Measurements from ENCODE around the gene CRYBB3. TPM values are rescaled to one million over a fixed set of nuclear protein-coding genes. Genes with fewer than 3 reads are reported as not detected.

The CRYBB3 gene
- total and polyA plus RNA-seq, 9 donors, result 0.30 to 0.69 TPM; not detected in 7

DNA sequence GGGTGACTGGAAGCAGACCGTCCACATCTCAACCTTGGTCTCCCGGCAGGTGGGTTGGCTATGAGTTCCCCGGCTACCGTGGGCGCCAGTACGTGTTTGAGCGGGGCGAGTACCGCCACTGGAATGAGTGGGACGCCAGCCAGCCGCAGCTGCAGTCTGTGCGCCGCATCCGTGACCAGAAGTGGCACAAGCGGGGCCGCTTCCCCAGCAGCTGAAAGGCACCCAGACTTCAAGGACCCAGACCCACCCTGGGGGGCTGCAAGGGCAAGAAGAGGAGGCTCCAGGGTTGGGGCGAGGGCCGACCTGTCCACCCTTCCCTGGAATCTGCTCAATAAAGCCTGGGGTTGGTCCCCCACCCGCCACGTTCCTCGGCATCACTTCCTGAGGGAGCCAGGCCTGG, 7.3 kb downstream of the CRYBB3 start:
- WGBS, 3 donors, result 84 to 88% (median 85%) methylated on average over 21 of the region's 21 CpGs
- TF ChIP-seq EP300 (IDR thresholded peaks at IDR 0.05) (no peak), POLR2A (IDR thresholded peaks at IDR 0.05) (no peak)
- TF ChIP-seq, protein P1, sequence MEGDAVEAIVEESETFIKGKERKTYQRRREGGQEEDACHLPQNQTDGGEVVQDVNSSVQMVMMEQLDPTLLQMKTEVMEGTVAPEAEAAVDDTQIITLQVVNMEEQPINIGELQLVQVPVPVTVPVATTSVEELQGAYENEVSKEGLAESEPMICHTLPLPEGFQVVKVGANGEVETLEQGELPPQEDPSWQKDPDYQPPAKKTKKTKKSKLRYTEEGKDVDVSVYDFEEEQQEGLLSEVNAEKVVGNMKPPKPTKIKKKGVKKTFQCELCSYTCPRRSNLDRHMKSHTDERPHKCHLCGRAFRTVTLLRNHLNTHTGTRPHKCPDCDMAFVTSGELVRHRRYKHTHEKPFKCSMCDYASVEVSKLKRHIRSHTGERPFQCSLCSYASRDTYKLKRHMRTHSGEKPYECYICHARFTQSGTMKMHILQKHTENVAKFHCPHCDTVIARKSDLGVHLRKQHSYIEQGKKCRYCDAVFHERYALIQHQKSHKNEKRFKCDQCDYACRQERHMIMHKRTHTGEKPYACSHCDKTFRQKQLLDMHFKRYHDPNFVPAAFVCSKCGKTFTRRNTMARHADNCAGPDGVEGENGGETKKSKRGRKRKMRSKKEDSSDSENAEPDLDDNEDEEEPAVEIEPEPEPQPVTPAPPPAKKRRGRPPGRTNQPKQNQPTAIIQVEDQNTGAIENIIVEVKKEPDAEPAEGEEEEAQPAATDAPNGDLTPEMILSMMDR (IDR thresholded peaks at IDR 0.05), result no peak
- no peaks in the 10 kb centered on the region for H3K9me3 ChIP-seq
- H3K27me3 ChIP-seq, result no peaks in the 10 kb centered on the region
- H3K4me3 ChIP-seq, result no peak overlapping the region
- DNase-seq, result no peak
- intact Hi-C loops (cut with DNase I), result no loop called here
- H3K4me1 ChIP-seq (ENCODE audit: insufficient read depth), result no peaks in the 10 kb centered on the region
- H3K36me3 ChIP-seq, result no peaks in the 10 kb centered on the region
- no peak overlapping the region for H3K27ac ChIP-seq

DNA sequence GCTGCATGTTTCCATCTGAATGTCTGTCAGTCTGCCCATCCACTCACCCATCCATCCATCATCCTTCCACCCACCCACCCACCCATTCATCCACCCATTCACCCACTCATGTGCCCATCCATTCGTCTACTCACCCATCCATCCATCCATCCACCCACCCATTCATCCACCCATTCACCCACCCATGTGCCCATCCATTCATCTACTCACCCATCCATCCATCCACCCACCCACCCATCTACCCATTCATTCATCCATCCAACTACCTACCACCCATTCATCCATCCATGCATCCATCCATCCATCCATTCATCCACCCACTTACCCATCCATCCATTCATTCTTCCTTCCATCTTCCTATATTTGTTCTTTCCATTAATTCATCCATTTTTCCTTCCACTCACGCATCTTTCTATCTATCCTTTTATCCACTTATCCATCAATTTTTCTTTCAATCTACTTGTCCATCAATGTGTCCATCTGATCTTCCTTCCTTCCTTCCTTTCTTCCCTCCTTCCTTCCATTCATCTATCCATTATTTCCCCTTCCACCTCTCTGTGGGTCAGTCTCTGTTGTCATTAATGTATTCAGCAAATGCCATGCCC, 8.0 kb downstream of the CRYBB3 start:
- H3K9me3 ChIP-seq, result no peaks in the 10 kb centered on the region
- DNase-seq, result no peak
- TF ChIP-seq, protein P1 (IDR thresholded peaks at IDR 0.05), result no peak
- TF ChIP-seq POLR2A (IDR thresholded peaks at IDR 0.05), result no peak
- TF ChIP-seq EP300 (IDR thresholded peaks at IDR 0.05), result no peak
- H3K4me1 ChIP-seq (ENCODE audit: insufficient read depth), result no peaks in the 10 kb centered on the region
- no peaks in the 10 kb centered on the region for H3K36me3 ChIP-seq
- H3K27ac ChIP-seq, result no peak overlapping the region
- no peaks in the 10 kb centered on the region for H3K27me3 ChIP-seq
- H3K4me3 ChIP-seq, result no peak overlapping the region
- 73 to 96% (median 87%) methylated on average over 1 to 2 of the region's 2 CpGs for WGBS, 3 donors
- intact Hi-C loops (cut with DNase I), result no loop called here

DNA sequence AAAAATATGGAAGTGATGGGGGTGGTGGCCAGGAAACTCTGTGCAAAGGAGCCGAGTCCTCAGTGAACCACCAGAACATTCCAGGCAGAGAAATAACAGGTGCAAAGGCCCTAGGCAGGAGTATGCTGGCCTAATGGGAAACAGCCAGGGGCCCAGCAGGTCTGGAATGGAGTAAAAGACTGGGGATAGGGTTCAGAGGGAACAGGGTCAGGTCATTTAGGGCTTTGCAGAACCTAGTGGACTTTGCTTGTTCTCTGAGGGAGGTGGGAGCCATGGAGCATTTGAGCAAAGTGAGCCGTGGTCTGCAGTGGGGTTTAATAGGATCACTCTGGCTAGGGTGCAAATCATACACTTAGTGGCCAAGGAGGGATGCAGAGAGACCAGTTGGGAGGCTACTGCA, 8.7 kb downstream of the CRYBB3 start:
- intact Hi-C loops (cut with DNase I), result no loop called here
- WGBS, 3 donors, result 79 to 90% (median 83%) methylated on average over 2 of the region's 2 CpGs

DNA sequence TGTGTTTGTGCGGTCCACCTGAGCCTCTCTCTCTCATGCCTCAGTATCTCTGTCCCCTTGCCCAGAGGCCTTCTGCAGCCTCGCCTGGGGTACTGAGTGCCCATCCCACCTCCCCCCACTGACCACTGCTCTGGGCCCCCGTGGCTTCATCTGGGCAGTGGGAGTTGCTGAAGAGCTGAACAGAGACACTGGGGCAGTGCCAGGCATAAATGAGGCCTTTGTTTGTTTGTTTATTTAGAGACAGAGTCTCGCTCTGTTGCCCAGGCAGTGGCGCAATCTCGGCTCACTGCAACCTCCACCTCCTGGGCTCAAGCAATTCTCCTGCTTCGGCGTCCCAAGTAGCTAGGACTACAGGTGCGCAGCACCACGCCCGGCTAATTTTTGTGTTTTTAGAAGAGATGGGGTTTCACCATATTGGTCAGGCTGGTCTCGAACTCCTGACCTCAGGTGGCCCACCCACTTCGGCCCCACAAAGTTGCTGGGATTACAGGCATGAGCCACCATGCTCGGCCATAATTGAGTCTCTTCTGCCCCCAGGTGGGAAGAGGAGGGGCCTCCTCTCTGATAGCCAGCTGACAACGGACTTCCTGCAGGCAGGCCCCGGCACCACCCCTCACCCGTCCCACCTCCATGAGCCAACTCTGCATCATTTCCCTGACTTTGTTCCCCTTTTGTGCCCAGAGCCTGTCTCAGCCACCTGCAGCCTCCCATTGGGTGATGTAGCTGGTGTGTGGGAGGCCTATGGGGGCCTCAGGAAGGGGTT, 9.3 kb downstream of the CRYBB3 start:
- no peaks in the 10 kb centered on the region for H3K27me3 ChIP-seq
- H3K27ac ChIP-seq, result no peak overlapping the region
- 71 to 77% (median 77%) methylated on average over 16 to 17 of the region's 17 CpGs for WGBS, 3 donors
- H3K36me3 ChIP-seq, result no peaks in the 10 kb centered on the region
- no peaks in the 10 kb centered on the region for H3K9me3 ChIP-seq
- no peak for TF ChIP-seq POLR2A (IDR thresholded peaks at IDR 0.05)
- no peak for TF ChIP-seq EP300 (IDR thresholded peaks at IDR 0.05)
- TF ChIP-seq, protein P1 (IDR thresholded peaks at IDR 0.05), result no peak
- no peak overlapping the region for H3K4me3 ChIP-seq
- intact Hi-C loops (cut with DNase I), result no loop called here
- no peaks in the 10 kb centered on the region for H3K4me1 ChIP-seq (ENCODE audit: insufficient read depth)
- DNase-seq, result no peak

More for the DNA sequence above, 8.7 kb downstream of the CRYBB3 start:
- Histone ChIP-seq H3K4me1 (ENCODE audit: insufficient read depth) (no peaks in the 10 kb centered on the region), H3K9me3 (no peaks in the 10 kb centered on the region), H3K36me3 (no peaks in the 10 kb centered on the region), H3K27me3 (no peaks in the 10 kb centered on the region), H3K27ac (no peak overlapping the region), H3K4me3 (no peak overlapping the region)
- no peak for TF ChIP-seq EP300 (IDR thresholded peaks at IDR 0.05)
- TF ChIP-seq, protein P1 (IDR thresholded peaks at IDR 0.05), result no peak
- TF ChIP-seq POLR2A (IDR thresholded peaks at IDR 0.05), result no peak
- no peak for DNase-seq
